SU-DHL-6 (cell line): Measurements from ENCODE around the gene KLHL29.

Source experiments
- CTCF ChIP-seq: fragments of 200-600 bp; sonication (generic); IDR thresholded peaks from one replicate; pipeline ENCODE4 v1.5.1; 2017; ENCODE audit warnings: antibody characterized with exemption, mild to moderate bottlenecking, low read length, moderate library complexity; ENCODE audit not compliant: insufficient read depth, poor library complexity, severe bottlenecking
- EZH2phosphoT487 ChIP-seq: fragments of 200-600 bp; sonication (generic), shearing (Covaris generic); conservative IDR thresholded peaks from 2 replicates; pipeline ENCODE4 v1.6.1; 2018; ENCODE audit warnings: mild to moderate bottlenecking, antibody characterized with exemption, low read length, moderate library complexity, mixed read lengths

GRCh38 chr2:23734416-23734815 lies 349.4 kb downstream of the KLHL29 start:
- TF ChIP-seq CTCF = no peak
- TF ChIP-seq EZH2phosphoT487 = no peak
